ENCODE results near the gene CAMK2G.
A peak's percentile ranks its signal among the peaks of the same experiment; 100 is the strongest.

Gene CAMK2G

DNA sequence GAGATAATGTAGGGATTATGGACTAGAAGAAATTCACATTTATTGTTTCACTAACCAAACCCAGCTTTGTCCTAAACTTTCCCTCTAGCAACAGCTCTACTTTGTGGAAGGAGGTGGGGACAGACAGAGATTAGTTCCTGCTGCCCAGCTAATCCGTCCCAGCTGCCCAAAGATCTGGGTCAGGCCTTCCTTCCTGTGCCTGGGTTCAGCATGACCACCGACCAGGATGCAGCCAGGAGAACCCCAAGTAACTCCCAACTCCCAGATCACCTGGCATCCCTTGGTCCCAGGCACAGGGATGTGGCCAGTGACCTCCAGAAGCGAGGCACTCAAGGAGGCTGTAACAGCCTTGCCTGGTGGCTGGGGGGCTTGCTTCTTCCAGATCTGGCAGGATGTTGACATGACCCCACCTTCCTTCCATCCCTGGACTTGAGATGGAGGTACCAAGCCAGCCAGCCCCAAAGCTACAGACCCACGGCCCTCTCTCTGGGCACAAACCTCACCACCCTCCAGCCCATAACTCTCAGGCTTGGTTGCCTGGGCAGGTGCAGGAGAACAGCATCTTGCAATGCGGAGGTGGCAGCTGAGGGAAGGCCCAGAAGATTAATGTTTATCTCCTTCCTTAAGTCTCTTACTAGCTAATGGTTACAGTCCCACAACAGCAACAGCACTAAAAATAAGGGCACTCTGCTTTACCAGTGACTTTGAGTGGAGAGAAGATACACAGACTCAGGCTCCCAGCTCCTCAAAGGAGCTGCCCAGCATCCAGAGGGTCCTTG, 11.1 kb downstream of the CAMK2G start:
- DNase-seq (ENCODE audit: low read depth): no peak

DNA sequence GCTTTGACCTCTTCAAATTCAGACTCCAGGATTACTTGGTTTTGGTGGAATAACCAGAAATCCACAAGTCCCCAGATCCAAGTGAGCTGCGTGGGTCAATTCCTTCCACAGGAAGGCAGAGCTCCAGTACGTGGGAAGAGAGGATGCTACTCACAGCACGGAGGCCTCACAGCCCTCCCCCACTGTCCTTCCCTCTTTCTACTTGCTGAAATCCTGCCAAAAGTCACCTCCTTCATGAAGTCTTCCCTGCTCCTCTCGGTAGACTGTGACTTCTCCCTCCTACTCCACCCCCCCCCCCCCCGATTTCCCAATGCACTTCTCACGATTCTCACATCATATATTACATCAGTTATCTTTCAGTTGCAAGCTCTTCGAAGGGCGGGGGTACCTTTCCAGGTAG, 12.3 kb downstream of the CAMK2G start:
- DNase-seq (ENCODE audit: low read depth): no peak

DNA sequence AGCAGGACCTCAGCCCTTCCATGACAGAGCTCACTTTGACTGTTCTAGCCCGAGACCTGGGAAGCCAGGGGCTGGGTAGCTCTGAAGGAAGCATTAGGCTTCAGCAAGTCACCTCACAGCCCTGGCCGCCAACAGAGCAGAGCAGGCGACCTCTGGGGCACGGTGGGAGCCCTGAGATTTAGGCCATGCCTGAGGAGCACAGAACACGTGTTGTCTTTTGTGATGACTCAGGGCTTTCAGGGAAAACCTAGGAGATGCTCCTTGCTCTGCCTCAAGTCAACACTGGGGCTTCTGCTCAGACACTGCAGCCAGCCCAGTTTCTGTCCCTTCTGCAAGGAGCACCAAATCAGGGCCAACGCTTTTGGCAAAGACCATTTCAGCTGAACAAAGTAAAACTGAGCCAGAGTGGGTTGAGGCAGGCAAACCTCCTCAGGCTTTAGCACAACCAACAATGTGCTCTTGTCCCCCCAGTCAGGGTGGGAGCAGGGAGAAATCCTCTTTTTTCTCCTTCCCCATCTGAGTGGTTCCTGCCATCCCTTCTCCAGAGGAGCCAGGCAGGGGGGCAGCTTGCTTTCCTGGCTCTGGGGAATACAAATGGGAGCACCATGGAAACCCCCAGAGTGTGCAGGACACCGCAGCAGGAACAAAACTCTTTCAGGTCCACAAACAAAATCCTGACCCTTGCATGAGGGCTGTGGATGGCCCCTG, 14.4 kb downstream of the CAMK2G start:
- DNase-seq (ENCODE audit: low read depth): no peak

DNA sequence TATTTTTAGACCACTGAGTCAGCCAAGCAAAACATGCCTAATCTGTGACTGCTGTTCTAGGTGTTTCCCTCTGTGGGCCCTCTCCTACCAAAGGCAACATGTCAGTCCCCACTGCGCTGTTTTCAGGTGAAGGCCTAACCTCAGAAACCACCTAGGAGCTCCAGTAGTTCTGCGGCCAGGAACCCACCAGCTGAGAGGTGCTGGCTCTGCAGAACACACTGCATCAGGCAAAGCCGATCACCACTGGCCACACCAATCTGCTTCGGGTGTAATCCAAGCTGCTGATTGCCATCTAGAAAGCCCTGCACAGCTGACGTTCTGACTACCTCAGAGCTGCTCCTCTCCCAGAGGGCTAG, 14.9 kb downstream of the CAMK2G start:
- peak; percentile 18 for DNase-seq (ENCODE audit: low read depth)

DNA sequence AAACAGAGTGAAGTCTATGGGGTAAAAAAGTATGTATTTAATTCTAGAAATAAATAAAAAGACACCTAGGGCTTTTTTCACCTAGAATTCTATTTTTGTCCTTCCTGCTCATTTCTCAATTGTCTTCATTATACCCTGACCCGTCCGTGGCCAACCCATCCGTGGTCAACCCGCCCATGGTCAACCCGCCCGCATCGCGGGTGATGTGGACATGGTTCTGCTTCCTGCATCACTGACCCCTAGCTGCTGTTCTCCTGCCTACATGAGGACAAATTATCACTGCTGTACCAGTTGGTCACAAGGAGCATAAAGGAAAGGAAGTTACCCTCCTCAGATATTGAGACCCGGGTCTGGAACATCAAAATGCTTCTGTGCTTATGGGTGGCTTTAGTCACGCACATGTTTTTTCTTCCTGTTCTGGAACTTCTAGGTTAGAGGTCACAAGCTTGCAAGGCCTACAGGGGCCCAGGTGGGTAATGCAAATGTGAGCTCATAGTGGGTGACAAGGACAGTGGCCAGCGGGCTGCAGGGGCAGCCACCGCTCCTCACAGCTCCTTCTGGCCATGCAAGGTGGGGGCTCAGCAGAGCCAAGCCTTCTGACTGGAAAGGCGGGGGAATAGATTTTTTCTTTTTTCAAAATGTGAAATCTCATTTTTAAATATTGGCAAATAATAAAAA, 15.5 kb downstream of the CAMK2G start:
- no peak for DNase-seq (ENCODE audit: low read depth)

DNA sequence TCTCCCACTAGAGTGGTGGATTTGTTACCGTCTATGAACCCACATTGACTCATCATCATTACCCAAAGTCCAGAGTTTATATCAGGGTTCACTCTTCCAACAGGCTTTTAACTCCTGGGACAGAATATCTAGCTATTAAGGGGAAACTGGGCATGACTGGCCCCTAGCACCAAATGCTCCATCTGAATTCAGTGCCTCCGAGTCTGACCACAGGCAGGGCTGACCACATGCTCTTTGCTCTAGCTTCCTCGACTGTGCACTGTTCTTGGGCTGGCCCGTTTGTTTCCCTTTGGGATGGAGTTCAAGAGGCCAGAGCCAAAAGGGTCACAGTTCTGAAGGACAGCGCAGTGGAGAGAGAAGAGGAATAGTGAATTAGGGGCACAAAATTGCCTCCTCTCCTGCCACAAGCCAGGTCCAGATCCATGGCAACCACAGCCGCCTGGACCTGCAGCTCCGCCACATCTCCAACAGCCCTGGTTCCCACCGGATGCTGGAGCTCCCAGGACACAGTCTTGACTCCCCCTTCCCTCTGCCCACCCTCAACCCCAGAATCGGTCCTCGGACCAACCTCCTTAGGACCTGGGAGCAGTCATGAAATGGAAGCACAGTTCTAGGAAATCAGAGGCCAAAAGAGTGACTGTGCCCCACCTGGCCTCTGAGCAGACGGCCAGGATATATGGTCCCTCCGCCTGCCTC, 16.2 kb downstream of the CAMK2G start:
- DNase-seq (ENCODE audit: low read depth): no peak

DNA sequence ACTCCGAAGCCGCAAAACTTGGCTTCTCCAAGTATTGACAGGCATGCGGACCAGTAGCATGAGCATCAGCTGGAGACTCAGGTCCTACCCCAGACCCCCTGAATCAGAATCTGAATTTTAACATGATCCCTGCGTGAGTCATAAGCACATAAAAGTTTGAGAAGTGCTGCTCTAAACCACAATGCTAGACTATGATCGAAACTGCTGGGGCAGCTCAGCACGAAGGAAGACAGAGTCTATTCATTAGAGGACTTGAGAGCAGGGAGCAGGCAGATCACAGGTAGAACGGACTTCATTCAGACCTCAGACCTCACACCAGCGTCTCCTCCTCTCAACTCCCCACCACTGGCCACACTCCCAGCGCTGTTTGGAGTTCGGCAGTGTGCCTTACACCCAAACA, 16.9 kb downstream of the CAMK2G start:
- peak; percentile 33 for DNase-seq (ENCODE audit: low read depth)

DNA sequence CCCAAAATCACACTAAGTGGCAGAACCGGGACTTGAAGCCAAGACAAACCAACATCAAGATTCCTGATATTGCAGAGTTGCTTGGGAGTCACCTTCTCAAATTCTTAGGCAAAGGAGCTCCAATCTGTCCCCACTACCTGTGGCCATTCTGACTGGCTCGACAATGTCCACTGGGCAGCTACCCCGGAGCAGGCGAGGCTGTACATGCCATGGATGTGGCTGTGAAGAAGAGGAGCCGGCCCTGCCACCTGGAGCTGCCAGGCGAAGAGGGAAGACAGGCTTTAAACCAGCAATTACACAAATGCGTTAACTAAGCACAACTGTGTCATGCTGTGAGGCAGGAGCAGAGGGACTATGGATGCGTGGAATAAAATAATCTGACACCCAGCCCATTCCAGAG, 18.1 kb downstream of the CAMK2G start:
- DNase-seq (ENCODE audit: low read depth): no peak

DNA sequence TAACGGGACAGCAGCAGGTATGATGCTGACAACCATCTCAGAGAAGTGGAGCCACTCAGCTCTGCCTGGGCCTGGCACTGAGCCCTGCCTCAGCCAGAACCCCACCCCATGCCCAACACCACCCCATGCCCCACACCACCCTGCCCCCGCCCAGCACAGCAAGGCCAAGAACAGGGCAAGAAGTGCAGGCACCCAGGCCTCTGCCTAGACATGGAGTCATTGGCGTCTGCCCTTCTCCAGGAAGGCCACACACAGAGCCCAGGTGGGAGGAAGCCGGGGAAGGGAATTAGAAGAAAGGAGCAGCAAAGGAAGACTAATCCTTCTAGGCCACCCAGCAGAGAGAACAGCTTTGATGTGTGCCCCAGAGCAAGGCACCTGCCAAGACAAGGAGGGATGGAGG, 18.9 kb downstream of the CAMK2G start:
- no peak for DNase-seq (ENCODE audit: low read depth)

DNA sequence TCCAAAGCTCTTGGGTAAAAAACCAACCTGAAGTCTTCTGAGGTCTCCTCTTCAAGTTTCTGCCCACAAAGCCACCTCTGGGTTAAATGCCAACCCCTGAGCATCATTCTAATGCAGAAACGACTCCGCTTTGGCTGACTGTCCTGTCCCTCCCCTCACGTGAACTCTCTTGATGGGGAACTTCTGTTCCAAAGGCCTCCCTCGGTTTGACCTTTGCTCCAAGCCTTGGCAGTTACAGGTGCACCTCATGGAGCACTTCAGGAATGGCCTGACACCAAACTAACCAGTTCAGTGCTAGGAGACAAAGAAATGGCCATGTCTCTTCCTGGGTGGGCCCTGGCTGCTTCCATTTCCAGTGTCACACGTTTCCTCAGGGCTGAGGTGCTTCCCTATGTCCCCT, 20.0 kb downstream of the CAMK2G start:
- DNase-seq (ENCODE audit: low read depth): no peak

DNA sequence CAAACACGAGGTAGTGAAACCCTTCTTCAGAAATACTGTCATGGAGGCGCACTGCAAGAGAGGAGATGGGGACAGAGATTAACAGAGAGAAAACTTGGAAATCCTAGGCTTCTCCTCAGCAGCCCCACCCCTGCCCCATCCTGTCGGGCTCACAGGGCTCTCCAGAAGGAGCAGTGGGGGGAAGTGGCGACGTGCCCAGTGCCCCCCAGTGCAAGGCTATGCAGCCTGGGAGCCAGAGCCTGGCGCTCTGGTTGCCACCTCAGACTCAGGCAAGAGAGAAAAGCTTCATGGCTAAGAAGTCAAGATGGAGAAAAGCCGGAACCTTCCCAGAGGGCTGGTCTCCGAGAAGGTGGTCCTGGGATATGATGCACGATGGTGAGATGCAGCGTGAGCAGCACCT, 21.2 kb downstream of the CAMK2G start:
- DNase-seq (ENCODE audit: low read depth): no peak

DNA sequence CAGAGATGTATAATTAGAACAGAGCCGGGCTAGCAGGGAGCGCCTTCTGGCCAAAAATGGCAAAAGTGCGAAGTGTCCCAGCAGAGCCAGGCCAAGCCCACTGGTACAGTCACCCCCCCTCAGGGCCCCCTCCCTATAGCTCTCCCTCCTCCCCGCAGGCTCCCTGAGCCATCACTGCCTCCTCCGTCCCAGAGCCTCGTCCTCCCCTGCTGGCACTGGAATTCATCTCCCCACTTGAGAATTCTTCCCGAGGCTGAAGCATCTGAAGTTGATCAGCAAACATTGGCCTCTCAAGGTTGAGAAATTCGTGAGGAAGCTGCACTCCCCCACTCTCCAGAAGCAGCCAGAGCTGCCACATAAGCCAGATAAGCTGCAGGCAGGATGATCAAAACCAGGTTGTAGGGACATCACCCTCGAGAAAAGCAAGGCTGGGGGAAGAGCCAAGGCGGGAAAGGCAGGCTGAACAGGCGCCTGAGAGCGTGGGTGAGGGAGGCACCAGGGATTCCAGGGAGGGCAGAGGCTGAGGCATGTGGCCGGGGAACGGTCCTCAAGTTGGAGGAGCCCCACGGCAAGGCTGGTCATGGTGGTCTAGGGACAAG, 23.4 kb downstream of the CAMK2G start:
- no peak for DNase-seq (ENCODE audit: low read depth)

DNA sequence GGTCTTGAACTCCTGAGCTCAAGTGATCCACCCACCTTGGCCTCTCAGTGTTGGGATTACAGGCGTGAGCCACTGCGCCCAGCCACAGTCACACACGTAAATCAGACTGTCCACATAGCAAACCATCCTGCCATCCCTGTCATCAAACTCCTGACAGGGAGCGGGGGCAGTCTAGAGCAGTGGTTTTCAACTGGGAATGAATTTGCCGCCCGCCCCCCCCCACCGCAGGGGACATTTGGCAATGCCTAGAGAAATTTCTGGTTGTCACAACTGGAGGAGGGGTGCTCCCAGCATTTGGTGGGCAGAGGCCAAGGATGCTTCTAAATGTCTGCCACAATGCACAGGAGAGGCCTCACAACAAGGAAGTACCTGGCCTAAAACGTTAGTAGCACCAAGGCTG, 24.1 kb downstream of the CAMK2G start:
- DNase-seq (ENCODE audit: low read depth): no peak

DNA sequence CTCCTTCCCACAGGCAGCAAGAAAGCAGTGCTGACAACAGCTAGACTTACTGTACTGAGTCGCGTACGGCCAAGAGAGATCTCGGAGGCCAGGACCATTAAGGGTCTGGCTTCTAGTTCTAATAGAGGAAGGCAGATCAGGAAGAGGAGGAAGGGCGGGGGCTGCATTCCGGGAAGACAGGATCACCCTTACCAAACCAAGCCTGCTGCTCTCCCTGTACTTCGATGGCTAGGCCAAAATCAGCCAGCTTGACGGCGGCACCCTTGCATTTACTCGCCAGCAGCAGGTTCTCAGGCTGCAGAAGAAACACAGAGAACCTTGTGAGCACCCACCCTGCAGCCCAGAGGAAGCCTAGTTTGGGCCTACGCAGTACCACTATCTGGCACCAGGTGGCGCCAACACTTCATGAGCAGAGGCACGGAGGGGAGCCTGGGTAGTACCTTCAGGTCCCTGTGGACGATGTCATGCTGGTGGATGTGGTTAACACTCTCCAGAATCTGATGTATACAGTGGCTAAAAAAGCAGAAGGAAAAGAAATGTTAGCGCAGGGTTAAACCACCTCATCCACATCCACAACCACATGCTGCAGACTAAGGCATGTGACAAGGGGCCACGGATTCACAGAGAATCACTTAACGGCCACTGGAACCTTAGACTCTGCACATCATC, 25.4 kb downstream of the CAMK2G start:
- DNase-seq (ENCODE audit: low read depth): peak; percentile 91

DNA sequence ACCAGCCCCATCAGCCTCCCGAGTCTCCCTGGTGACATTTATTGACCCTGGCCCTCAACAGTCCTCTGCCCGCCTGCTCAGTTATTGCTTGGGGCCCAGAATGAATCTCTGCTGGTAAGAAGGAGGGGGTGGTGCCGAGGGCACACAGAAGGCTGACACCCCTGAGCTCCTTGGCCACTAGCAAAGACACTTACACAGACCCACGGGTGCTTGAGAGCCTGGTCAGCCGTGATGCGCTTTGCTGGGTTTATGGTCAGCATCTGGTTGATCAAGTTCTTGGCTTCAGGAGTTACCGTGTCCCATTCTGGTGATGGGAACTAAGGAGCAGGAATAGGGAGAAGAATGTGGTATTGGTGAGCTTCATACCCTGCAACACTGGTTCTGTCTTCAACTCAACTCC, 27.3 kb downstream of the CAMK2G start:
- DNase-seq (ENCODE audit: low read depth): no peak

DNA sequence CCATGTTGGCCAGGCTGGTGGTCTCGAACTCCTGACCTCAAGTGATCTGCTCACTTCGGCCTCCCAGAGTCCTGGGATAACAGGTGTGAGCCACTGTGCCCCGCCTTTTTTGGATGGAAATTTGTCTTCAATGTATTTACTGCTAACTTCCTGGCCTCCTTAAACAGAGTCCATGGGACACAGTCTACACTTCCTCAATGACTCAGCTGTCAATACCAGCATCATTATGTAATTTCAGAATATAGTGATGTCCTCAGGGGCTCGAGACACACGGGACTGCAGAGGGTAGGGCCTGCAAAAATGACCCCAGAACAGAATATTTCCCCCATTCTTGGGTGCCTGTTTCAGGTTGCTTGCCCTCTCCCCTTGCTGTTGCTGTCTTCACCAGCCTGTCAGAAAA, 31.1 kb downstream of the CAMK2G start:
- DNase-seq (ENCODE audit: low read depth): no peak

DNA sequence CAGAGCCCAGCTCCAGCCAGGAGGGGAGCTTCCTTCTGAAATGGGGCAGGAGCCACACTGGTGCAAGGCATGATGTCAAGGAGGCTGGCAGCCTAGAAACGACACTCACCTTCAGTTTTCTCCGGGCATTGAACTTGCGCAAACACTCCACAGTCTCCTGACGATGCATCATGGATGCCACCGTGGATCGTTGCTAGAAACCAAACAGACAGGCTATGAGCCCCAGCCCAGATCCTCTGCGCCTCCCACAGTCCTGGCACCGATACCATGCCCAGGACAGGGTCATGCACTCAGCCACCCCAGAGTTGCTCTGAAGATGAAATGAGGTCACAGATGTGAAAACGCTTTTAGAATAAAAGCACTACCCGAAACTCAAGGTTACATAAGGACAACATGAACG, 32.0 kb downstream of the CAMK2G start:
- no peak for DNase-seq (ENCODE audit: low read depth)

DNA sequence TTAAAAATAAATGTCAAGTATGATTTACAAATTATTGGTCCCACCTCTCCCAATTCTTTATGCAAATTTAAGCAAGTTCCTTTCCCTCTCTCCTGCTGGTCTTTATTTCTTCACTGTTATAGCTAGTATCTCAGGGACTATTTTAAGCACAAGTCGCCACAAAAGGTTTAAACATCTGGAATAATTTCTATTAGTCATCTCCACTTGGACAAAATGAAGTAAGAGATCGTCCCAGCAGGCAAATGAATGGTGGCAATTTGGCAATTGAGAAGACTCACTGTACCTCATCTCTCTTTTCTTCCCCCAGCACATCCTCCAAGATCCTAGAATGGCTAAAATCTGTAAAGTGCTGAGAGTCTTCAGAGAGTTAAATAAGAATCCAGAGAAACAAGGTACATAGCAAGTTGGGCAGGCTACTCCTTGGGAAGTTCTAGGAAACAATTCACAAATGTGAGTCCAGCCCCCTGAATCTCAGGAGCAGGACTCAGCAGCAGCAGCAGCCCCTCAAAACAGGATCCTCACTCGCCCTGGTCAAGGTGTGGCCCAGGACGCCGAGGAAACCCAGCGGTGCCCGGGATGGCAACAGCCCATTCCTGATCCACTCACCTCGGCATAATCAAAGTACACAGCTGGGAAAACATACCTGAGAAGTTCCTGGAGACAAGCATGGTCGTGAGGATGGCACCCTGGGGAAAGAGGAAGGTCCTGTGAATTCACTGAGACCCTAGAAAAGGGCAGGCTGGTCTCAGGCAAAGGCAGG, 32.6 kb downstream of the CAMK2G start:
- DNase-seq (ENCODE audit: low read depth): no peak

DNA sequence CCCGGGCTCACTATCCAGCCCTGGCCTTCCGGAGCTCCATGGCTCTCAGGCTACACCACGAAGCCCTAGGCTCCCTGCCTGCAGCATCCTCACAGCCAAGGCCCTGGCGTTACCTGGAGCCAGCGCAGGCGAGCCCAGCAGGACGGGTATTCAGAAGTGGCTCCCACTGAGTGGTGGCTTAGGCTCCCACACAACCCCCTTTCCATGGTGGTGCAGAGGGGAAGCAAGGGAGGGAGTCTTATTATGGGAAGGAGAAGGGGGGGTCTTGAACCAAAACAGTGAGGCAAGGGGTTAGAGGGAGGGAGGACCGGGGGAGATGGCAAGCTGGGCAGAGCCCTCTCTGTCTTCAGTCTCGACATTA, 33.3 kb downstream of the CAMK2G start:
- no peak for DNase-seq (ENCODE audit: low read depth)

DNA sequence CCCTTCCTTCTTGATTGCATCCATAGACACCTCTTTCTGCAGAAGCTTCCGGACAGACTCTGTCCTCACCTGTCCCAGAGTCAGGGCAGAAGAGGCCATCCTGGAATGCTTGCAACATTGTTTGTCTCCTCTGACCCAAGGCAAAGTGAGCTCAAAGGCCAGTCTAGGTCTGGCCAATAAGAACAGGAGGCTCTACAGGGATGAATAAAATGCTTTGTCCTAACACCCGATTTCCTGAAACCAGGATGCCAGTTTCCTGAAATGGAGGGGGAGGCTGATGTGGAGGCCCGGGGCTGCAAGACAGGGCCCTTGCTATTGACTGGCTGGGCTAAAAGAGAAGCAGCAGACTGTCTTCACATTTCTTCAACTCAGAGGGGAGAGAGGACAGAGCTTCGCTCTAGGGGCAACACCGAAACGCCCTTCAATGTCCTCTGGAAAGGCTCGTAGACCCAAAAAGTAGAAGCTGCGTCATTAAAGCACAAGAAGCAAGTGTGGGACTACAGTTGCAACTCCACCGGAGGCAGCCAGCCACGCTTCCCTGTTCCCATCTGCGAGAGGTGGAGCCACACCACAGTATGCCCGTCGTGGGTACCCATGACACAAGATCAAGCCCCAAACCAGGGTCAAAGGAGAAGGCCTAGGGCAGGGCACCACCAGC, 33.8 kb downstream of the CAMK2G start:
- no peak for DNase-seq (ENCODE audit: low read depth)

DNA sequence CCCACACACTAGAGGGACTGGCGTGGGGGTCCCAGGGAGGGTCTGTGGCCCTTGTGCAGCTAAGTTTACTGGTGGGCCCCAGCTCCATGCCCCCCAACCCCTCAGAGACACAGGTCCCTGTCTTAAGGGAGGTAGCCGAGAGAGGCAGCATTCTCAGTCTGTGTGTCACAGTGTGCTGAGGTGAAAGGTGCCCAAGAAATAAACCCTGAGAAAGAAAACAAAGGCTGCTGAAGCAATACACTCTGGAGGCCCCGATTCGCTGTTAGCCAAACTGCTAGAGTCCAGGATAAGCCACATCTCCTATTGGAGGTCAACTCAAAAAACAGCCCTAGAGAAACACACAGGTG, 34.3 kb downstream of the CAMK2G start:
- DNase-seq (ENCODE audit: low read depth): no peak

Data from activated gamma-delta T cell treated with anti-CD3 and anti-CD28 coated beads, Interleukin-2, amount 50 U/mL, for 16 hours (primary cell).